Hematopoietic multipotent progenitor cell treated with erythropoietin and hydrocortisone succinate and interleukin-3 and kit ligand, for 15 days (in vitro differentiated cells): Measurements from ENCODE around the gene GABRB1.

Experiments
- DNase-seq: peaks from one replicate; pipeline ENCODE4 v3.0.0-alpha.2; 2015; ENCODE audit warnings: low spot score

The GABRB1 gene

DNA sequence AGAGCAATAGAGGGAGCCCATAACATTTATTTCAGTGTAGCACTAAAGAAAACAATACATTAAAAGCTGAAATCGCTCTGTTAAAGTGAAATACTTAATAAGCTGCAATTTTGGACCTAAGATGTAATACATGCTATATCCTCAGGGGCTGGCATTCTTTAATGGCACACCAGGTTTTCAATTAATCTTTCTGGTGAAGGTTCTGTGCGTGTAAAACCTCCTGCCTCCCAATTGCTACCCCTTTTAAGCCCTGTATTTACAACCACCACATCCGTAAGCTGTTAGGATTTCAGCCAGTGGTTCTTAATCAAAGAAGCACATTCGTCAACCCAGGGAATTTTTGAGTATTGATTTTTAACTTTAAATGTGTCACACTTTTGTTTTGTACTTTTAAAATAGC is 439.7 kb downstream of the GABRB1 start:
- DNase-seq = no peak

DNA sequence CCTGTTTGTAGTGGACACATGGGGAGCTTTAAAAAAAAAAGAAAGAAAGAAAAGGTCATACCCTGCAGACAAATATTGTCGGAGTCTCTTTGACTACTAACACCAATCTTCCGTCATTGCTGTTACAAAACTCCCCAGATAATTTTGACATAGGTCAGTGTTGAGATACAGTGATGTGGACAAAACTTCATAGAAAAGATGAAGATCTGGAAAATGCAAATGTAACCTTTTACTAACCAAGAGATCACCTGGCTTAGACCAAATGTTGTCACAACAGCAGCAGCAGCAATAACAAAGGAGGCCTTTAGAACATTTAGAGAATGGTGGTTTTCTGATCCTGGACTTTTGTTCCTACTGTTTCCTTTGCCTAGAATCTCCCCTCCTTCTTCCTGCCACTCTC is 440.2 kb downstream of the GABRB1 start:
- no peak for DNase-seq

GRCh38 chr4:47473141-47473750 is 441.9 kb downstream of the GABRB1 start:
- DNase-seq = no peak

DNA sequence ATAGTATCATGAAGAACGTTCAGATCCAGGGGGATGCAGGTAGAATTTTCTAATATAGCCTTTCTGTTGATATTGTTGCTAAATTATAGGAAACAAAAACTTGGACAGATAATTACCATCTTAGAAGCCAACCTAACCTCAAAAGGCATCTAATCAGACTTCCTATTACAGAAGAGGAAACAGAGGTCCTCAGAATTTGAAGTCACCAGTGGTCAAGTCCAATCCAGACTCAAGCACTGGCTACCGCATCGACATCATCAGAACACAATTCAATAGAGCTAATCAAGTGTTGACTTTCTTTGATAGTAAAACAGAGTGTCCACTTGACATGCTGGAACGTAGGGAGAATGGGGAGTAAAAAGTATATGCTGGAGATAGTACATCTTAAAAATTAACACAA is 443.4 kb downstream of the GABRB1 start:
- DNase-seq = no peak

DNA sequence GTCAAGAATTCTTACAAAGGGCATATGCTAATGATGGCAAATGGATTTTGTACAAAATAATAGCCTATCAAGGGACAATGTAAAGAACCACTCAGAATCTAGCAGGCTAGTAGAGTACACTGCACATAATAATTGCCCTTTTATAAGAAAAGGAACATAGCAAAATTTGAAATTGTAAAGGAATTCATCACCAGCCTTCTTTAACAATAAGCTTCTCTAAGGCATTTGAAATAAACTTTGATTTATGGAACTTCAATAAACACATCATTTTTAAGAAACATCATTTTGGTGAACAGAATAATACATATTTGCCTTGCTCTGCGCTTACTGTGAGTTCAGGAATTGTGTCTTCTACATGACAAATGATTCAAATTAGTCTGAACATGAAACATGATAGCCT is 444.0 kb downstream of the GABRB1 start:
- DNase-seq = no peak
